IPS DF 6.9 (cell line): ENCODE measurements around the gene MRM3.

Experiments used
- DNase-seq: peaks from one replicate; pipeline ENCODE4 v3.0.0-alpha.2; 2013; ENCODE audit warnings: low read depth, low spot score
- H3K27ac ChIP-seq: one replicate; pipeline ENCODE4 v1.5.1; 2013; ENCODE audit warnings: low read length, control low read depth
- H3K27me3 ChIP-seq: 2 replicates; pipeline ENCODE4 v1.6.1; 2013; ENCODE audit warnings: mild to moderate bottlenecking, low read length; ENCODE audit not compliant: control insufficient read depth, insufficient read depth
- H3K36me3 ChIP-seq: 2 replicates; pipeline ENCODE4 v1.6.1; 2013; ENCODE audit warnings: low read length; ENCODE audit not compliant: control insufficient read depth, insufficient read depth
- H3K4me1 ChIP-seq: 2 replicates; pipeline ENCODE4 v1.6.1; 2013; ENCODE audit warnings: low read length; ENCODE audit not compliant: control insufficient read depth, insufficient read depth
- H3K4me3 ChIP-seq: 2 replicates; pipeline ENCODE4 v1.5.1; 2013; ENCODE audit warnings: mild to moderate bottlenecking, low read length
- H3K9me3 ChIP-seq: 2 replicates; pipeline ENCODE4 v1.6.1; 2013; ENCODE audit warnings: low read length, inconsistent platforms; ENCODE audit not compliant: control insufficient read depth, insufficient read depth
- WGBS: extraction: QIAGEN DNeasy Blood & Tissue Kit; methylation state at CpG from one replicate; pipeline ENCODE4 v1.1.7; 2013; ENCODE audit warnings: mixed read lengths, missing lambda C conversion rate; ENCODE audit not compliant: insufficient read length, insufficient coverage; 5-methylcytosine and 5-hydroxymethylcytosine counted together

MRM3 gene

GRCh38 chr17:781805-782731, at the start of gene MRM3, which contains the start of gene GLOD4:
Gene MRM3, plus strand, starts transcription at chr17:782353. Its CDS starts 26 bp downstream, at chr17:782379.
Gene GLOD4, minus strand, starts transcription at chr17:782280. Its CDS starts 25 bp downstream, at chr17:782255.
- Histone ChIP-seq H3K27me3 (no peaks in the 10 kb centered on the region), H3K4me3 (peak within 1 kb of the TSS; percentile 67), H3K9me3 (no peaks in the 10 kb centered on the region), H3K36me3 (no peaks in the 10 kb centered on the region), H3K27ac (no peak within 1 kb of the TSS), H3K4me1 (peaks cover 2% of the 10 kb centered on the region; the same call in 1 of the 2 replicates)
- no CpG with 5 or more reads among the region's 87 CpGs for WGBS
- peak; percentile 77 for DNase-seq

GRCh38 chr17:732902-733720, 49.0 kb upstream of the MRM3 start:
- Histone ChIP-seq H3K27me3 (peaks cover 1% of the 10 kb centered on the region; the same call in 1 of the 2 replicates), H3K27ac (no peak overlapping the region), H3K4me1 (peaks cover 2% of the 10 kb centered on the region; the same call in 1 of the 2 replicates), H3K4me3 (peak overlapping the region; percentile 86), H3K9me3 (no peaks in the 10 kb centered on the region), H3K36me3 (no peaks in the 10 kb centered on the region)
- WGBS: no CpG with 5 or more reads among the region's 57 CpGs
- no peak for DNase-seq

- Histone ChIP-seq H3K36me3 (no peaks in the 10 kb centered on the region), H3K4me3 (no peak overlapping the region; the same call in 1 of the 2 replicates), H3K9me3 (no peaks in the 10 kb centered on the region), H3K4me1 (peaks cover 2% of the 10 kb centered on the region; the same call in 1 of the 2 replicates), H3K27ac (no peak overlapping the region), H3K27me3 (peaks cover 1% of the 10 kb centered on the region; the same call in 1 of the 2 replicates)
- WGBS: no CpG with 5 or more reads among the region's 10 CpGs
- DNase-seq: no peak
Observed at GRCh38 chr17:733743-734142, 48.4 kb upstream of the MRM3 start.

GRCh38 chr17:737561-738113, 44.5 kb upstream of the MRM3 start:
- H3K27me3 ChIP-seq: 0 out of 2 replicates have a peak, but pooled peaks cover 1% of the 10 kb centered on the region
- H3K9me3 ChIP-seq: no peaks in the 10 kb centered on the region
- no peak overlapping the region for H3K27ac ChIP-seq
- DNase-seq: no peak
- H3K36me3 ChIP-seq: peaks cover 10% of the 10 kb centered on the region
- peaks cover 2% of the 10 kb centered on the region; the same call in 1 of the 2 replicates for H3K4me1 ChIP-seq
- no peak overlapping the region for H3K4me3 ChIP-seq
- WGBS: no CpG with 5 or more reads among the region's 13 CpGs

- DNase-seq: no peak
- WGBS: no CpG with 5 or more reads among the region's 18 CpGs
- no peaks in the 10 kb centered on the region for H3K4me1 ChIP-seq
Observed at GRCh38 chr17:740240-741017, 41.7 kb upstream of the MRM3 start.

GRCh38 chr17:742147-742793, 39.9 kb upstream of the MRM3 start:
- H3K9me3 ChIP-seq: no peaks in the 10 kb centered on the region
- peaks cover 33% of the 10 kb centered on the region for H3K36me3 ChIP-seq
- H3K4me3 ChIP-seq: no peak overlapping the region
- H3K27me3 ChIP-seq: no peaks in the 10 kb centered on the region
- no CpG with 5 or more reads among the region's 11 CpGs for WGBS
- DNase-seq: no peak
- H3K4me1 ChIP-seq: no peaks in the 10 kb centered on the region
- no peak overlapping the region for H3K27ac ChIP-seq

More at GRCh38 chr17:740240-741017, 41.7 kb upstream of the MRM3 start:
- Histone ChIP-seq H3K27ac (no peak overlapping the region), H3K4me3 (no peak overlapping the region), H3K9me3 (no peaks in the 10 kb centered on the region), H3K36me3 (peaks cover 18% of the 10 kb centered on the region), H3K27me3 (no peaks in the 10 kb centered on the region)

GRCh38 chr17:743139-743538, 39.0 kb upstream of the MRM3 start:
- Histone ChIP-seq H3K9me3 (no peaks in the 10 kb centered on the region), H3K27ac (no peak overlapping the region), H3K4me3 (no peak overlapping the region), H3K36me3 (peaks cover 39% of the 10 kb centered on the region), H3K4me1 (no peaks in the 10 kb centered on the region), H3K27me3 (no peaks in the 10 kb centered on the region)
- DNase-seq: no peak
- no CpG with 5 or more reads among the region's 4 CpGs for WGBS

- H3K4me3 ChIP-seq: no peak overlapping the region
- DNase-seq: no peak
- H3K27ac ChIP-seq: no peak overlapping the region
- no peaks in the 10 kb centered on the region for H3K27me3 ChIP-seq
- no peaks in the 10 kb centered on the region for H3K4me1 ChIP-seq
- H3K9me3 ChIP-seq: no peaks in the 10 kb centered on the region
- no CpG with 5 or more reads among the region's 9 CpGs for WGBS
- H3K36me3 ChIP-seq: peaks cover 39% of the 10 kb centered on the region
Observed at GRCh38 chr17:744937-745336, 37.2 kb upstream of the MRM3 start.

GRCh38 chr17:745406-745805, 36.7 kb upstream of the MRM3 start:
- WGBS: no CpG with 5 or more reads among the region's 11 CpGs
- Histone ChIP-seq H3K9me3 (no peaks in the 10 kb centered on the region), H3K4me3 (no peak overlapping the region), H3K4me1 (no peaks in the 10 kb centered on the region), H3K27ac (no peak overlapping the region), H3K27me3 (no peaks in the 10 kb centered on the region), H3K36me3 (peaks cover 39% of the 10 kb centered on the region)
- no peak for DNase-seq
